HEK293 (cell line): ENCODE measurements around the gene FLNA.

ENCODE experiments used
- CTCF ChIA-PET: fragments of 350-600 bp; formaldehyde crosslinking; extraction: SDS; loops from one replicate; lab custom pipeline; 2021; ENCODE audit warnings: antibody characterized with exemption; lab: Yijun Ruan, JAX
- POLR2A ChIA-PET: fragments of 300-600 bp; formaldehyde crosslinking; extraction: SDS; loops from one replicate; lab custom pipeline; 2020; ENCODE audit warnings: antibody characterized with exemption, inconsistent platforms; lab: Yijun Ruan, JAX
- H3K27ac ChIP-seq: fragments of 200-500 bp; sonication (Bioruptor generic); 2 replicates; pipeline ENCODE4 v1.5.1; 2014; ENCODE audit warnings: low read depth, low read length, control low read depth, inconsistent platforms; ENCODE audit errors: extremely low read depth
- H3K36me3 ChIP-seq, 2 experiments: fragments of 200-500 bp in 1 of 2; sonication (Bioruptor generic) in 1 of 2; 1 replicate in 1 of 2; 2 replicates in 1 of 2; pipeline ENCODE4 v1.5.1; 2014 to 2017; ENCODE audit warnings: inconsistent platforms in 2 of 2, low read length in 2 of 2; ENCODE audit not compliant: control insufficient read depth in 2 of 2, insufficient read depth in 1 of 2
- H3K4me1 ChIP-seq: fragments of 200-500 bp; sonication (Bioruptor generic); 2 replicates; pipeline ENCODE4 v1.5.1; 2014; ENCODE audit warnings: mild to moderate bottlenecking, low read length, inconsistent platforms; ENCODE audit not compliant: control insufficient read depth, insufficient read depth
- H3K4me3 ChIP-seq: 2 replicates; pipeline ENCODE4 v1.5.1; 2011; ENCODE audit warnings: low read depth, mild to moderate bottlenecking, control low read depth, low read length, moderate library complexity
- H3K9me3 ChIP-seq: fragments of 200-500 bp; sonication (Bioruptor generic); 2 replicates; pipeline ENCODE4 v1.5.1; 2014; ENCODE audit warnings: low read depth, low read length, inconsistent platforms; ENCODE audit not compliant: control insufficient read depth, insufficient read depth
- GLIS1 ChIP-seq: fragments of 450-650 bp; formaldehyde crosslinking; IDR thresholded peaks from 2 replicates; pipeline ENCODE4 v1.5.1; 2016; ENCODE audit warnings: missing biosample characterization, missing genetic modification characterization
- GLIS2 ChIP-seq: fragments of 450-650 bp; formaldehyde crosslinking; IDR thresholded peaks from 2 replicates; pipeline ENCODE4 v1.5.1; 2016; ENCODE audit warnings: missing biosample characterization, missing genetic modification characterization
- MYNN ChIP-seq: fragments of 450-650 bp; formaldehyde crosslinking; IDR thresholded peaks from 2 replicates; pipeline ENCODE4 v1.5.1; 2016; ENCODE audit warnings: missing biosample characterization, missing genetic modification characterization, borderline replicate concordance
- SCRT2 ChIP-seq: fragments of 450-650 bp; formaldehyde crosslinking; IDR thresholded peaks from 2 replicates; pipeline ENCODE4 v1.5.1; 2016; ENCODE audit warnings: missing biosample characterization, missing genetic modification characterization
- SP3 ChIP-seq: fragments of 450-650 bp; formaldehyde crosslinking; IDR thresholded peaks from 2 replicates; pipeline ENCODE4 v1.5.1; 2016; ENCODE audit warnings: missing biosample characterization, missing genetic modification characterization
- ZBTB7A ChIP-seq: fragments of 450-650 bp; formaldehyde crosslinking; IDR thresholded peaks from 2 replicates; pipeline ENCODE4 v1.5.1; 2016; ENCODE audit warnings: low read depth, missing biosample characterization, missing genetic modification characterization
- ZNF24 ChIP-seq: fragments of 450-650 bp; formaldehyde crosslinking; IDR thresholded peaks from 2 replicates; pipeline ENCODE4 v1.5.1; 2016; ENCODE audit warnings: missing biosample characterization, missing genetic modification characterization
- ZNF266 ChIP-seq: fragments of 450-650 bp; formaldehyde crosslinking; IDR thresholded peaks from 2 replicates; pipeline ENCODE4 v1.5.1; 2016; ENCODE audit warnings: missing biosample characterization, missing genetic modification characterization, low read depth
- ZNF311 ChIP-seq: fragments of 450-650 bp; formaldehyde crosslinking; IDR thresholded peaks from 2 replicates; pipeline ENCODE4 v1.5.1; 2017; ENCODE audit warnings: missing biosample characterization, missing genetic modification characterization, borderline replicate concordance
- ZNF350 ChIP-seq: fragments of 450-650 bp; formaldehyde crosslinking; IDR thresholded peaks from 2 replicates; pipeline ENCODE4 v1.5.0; 2017; ENCODE audit warnings: missing biosample characterization, mild to moderate bottlenecking, missing genetic modification characterization
- ZNF366 ChIP-seq: fragments of 450-650 bp; formaldehyde crosslinking; conservative IDR thresholded peaks from 2 replicates; pipeline ENCODE4 v1.5.1; 2016; ENCODE audit warnings: missing biosample characterization, missing genetic modification characterization
- ZNF426 ChIP-seq: fragments of 450-650 bp; formaldehyde crosslinking; IDR thresholded peaks from 2 replicates; pipeline ENCODE4 v1.5.1; 2017; ENCODE audit warnings: missing biosample characterization, missing genetic modification characterization, mild to moderate bottlenecking, inconsistent platforms, moderate library complexity
- ZNF433 ChIP-seq: fragments of 450-650 bp; formaldehyde crosslinking; IDR thresholded peaks from 2 replicates; pipeline ENCODE4 v1.5.1; 2016; ENCODE audit warnings: missing biosample characterization, missing genetic modification characterization, low read depth
- ZNF549 ChIP-seq: fragments of 450-650 bp; IDR thresholded peaks from 2 replicates; pipeline ENCODE4 v1.5.1; 2018; ENCODE audit warnings: missing biosample characterization, missing genetic modification characterization, mild to moderate bottlenecking, inconsistent platforms, moderate library complexity
- ZNF629 ChIP-seq: fragments of 450-650 bp; formaldehyde crosslinking; IDR thresholded peaks from 2 replicates; pipeline ENCODE4 v1.5.1; 2017; ENCODE audit warnings: missing biosample characterization, missing genetic modification characterization
- ZNF677 ChIP-seq: fragments of 450-650 bp; IDR thresholded peaks from 2 replicates; pipeline ENCODE4 v1.5.0; 2018; ENCODE audit warnings: missing biosample characterization, mild to moderate bottlenecking, missing genetic modification characterization, moderate library complexity
- ZXDB ChIP-seq: fragments of 450-650 bp; formaldehyde crosslinking; IDR thresholded peaks from 2 replicates; pipeline ENCODE4 v1.5.1; 2016; ENCODE audit warnings: missing biosample characterization, missing genetic modification characterization
- TF ChIP-seq, protein P1 (sequence below): fragments of 450-650 bp; IDR thresholded peaks from 2 replicates; pipeline ENCODE4 v1.5.1; 2018; ENCODE audit warnings: missing biosample characterization, missing genetic modification characterization
- TF ChIP-seq, protein P2 (sequence below): fragments of 450-650 bp; formaldehyde crosslinking; IDR thresholded peaks from 2 replicates; pipeline ENCODE4 v1.5.1; 2016; ENCODE audit warnings: missing biosample characterization, missing genetic modification characterization
- TF ChIP-seq, protein P3 (sequence below): fragments of 450-650 bp; formaldehyde crosslinking; IDR thresholded peaks from 2 replicates; pipeline ENCODE4 v1.5.0; 2017; ENCODE audit warnings: missing biosample characterization, missing genetic modification characterization, borderline replicate concordance
- TF ChIP-seq, protein P4 (sequence below): fragments of 450-650 bp; formaldehyde crosslinking; IDR thresholded peaks from 2 replicates; pipeline ENCODE4 v1.5.1; 2017; ENCODE audit warnings: missing biosample characterization, missing genetic modification characterization

FLNA gene

DNA sequence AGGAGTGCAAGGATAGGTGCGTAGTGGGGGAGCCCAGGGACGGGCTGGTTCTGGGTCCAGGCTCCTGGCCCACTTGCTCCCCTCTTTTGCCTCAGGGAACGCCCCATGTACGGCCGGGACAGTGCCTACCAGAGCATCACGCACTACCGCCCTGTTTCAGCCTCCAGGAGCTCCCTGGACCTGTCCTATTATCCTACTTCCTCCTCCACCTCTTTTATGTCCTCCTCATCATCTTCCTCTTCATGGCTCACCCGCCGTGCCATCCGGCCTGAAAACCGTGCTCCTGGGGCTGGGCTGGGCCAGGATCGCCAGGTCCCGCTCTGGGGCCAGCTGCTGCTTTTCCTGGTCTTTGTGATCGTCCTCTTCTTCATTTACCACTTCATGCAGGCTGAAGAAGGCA lies 6.4 kb upstream of the FLNA start:
- ChIA-PET CTCF (no interaction called here), POLR2A (interaction anchor here (2.7 kb wide), 1 partner anchor 11 kb away, joined by 48 read pairs; no protein-coding TSS in a partner anchor)
- Histone ChIP-seq H3K4me3 (peak overlapping the region; percentile 73; the same call in 1 of the 2 replicates), H3K27ac (no peak overlapping the region), H3K36me3 (peaks cover 0 to 22% of the 10 kb centered on the region in 2 experiments; a peak in 2 of 3 replicates), H3K4me1 (0 out of 2 replicates have a peak, but pooled peaks cover 3% of the 10 kb centered on the region), H3K9me3 (no peaks in the 10 kb centered on the region)
- TF ChIP-seq ZNF426 (tag by site-specific recombination): no peak
- TF ChIP-seq, protein P1, sequence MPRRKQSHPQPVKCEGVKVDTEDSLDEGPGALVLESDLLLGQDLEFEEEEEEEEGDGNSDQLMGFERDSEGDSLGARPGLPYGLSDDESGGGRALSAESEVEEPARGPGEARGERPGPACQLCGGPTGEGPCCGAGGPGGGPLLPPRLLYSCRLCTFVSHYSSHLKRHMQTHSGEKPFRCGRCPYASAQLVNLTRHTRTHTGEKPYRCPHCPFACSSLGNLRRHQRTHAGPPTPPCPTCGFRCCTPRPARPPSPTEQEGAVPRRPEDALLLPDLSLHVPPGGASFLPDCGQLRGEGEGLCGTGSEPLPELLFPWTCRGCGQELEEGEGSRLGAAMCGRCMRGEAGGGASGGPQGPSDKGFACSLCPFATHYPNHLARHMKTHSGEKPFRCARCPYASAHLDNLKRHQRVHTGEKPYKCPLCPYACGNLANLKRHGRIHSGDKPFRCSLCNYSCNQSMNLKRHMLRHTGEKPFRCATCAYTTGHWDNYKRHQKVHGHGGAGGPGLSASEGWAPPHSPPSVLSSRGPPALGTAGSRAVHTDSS (tag by site-specific recombination): peak; percentile 82

DNA sequence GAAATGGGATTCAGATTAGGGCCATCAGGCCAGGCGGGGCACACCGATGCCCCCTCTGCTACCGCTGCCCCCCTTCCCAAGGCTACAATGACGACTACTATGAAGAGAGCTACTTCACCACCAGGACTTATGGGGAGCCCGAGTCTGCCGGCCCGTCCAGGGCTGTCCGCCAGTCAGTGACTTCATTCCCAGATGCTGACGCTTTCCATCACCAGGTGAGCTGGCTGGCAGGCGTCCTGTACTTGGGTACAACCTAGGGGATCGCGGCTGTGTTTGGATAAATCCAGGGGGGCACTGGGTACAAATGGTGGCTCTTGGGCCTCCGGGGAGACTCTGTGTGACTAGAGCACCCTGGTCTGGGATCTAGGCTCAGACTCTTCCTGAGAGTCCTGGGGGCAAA lies 5.7 kb upstream of the FLNA start:
- TF ChIP-seq GLIS1 (tag by site-specific recombination) (peak; percentile 50; the same call in 1 of the 2 replicates), ZXDB (tag by site-specific recombination) (no peak)
- TF ChIP-seq, protein P2, sequence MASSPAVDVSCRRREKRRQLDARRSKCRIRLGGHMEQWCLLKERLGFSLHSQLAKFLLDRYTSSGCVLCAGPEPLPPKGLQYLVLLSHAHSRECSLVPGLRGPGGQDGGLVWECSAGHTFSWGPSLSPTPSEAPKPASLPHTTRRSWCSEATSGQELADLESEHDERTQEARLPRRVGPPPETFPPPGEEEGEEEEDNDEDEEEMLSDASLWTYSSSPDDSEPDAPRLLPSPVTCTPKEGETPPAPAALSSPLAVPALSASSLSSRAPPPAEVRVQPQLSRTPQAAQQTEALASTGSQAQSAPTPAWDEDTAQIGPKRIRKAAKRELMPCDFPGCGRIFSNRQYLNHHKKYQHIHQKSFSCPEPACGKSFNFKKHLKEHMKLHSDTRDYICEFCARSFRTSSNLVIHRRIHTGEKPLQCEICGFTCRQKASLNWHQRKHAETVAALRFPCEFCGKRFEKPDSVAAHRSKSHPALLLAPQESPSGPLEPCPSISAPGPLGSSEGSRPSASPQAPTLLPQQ (tag by site-specific recombination): no peak
- TF ChIP-seq, all 188 proteins: peak for 1
- H3K27ac ChIP-seq: 0 out of 2 replicates have a peak overlapping the region, but pooled peaks have one; percentile 91
- POLR2A ChIA-PET: interaction anchor here (1.7 to 2.7 kb wide), 2 partner anchors 10 to 18 kb away, joined by 13 to 48 read pairs; partner anchors contain the start of gene RPL10
- no peaks in the 10 kb centered on the region for H3K9me3 ChIP-seq
- CTCF ChIA-PET: no interaction called here
- peak overlapping the region; percentile 73 for H3K4me3 ChIP-seq
- H3K4me1 ChIP-seq: 0 out of 2 replicates have a peak, but pooled peaks cover 3% of the 10 kb centered on the region
- peaks cover 0 to 22% of the 10 kb centered on the region in 2 experiments; a peak in 2 of 3 replicates for H3K36me3 ChIP-seq

DNA sequence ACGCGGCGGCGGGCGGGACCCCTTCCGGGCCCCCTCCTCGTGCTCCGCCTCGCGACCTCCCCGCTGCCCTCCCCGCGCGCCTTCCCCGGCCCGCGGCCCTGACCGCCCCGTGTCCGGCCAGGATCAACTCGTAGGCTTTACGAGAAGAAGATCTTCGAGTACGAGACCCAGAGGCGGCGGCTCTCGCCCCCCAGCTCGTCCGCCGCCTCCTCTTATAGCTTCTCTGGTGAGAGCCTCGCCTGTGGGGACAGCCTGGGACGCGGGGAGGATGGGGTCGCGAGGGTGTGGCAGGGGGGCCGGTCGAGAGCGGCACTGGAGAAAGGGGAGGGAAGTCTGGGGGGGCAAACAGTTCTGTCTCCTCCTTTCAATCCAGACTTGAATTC lies 5.1 kb upstream of the FLNA start:
- Histone ChIP-seq H3K27ac (peak overlapping the region; percentile 91), H3K9me3 (no peaks in the 10 kb centered on the region), H3K36me3 (peaks cover 0 to 22% of the 10 kb centered on the region in 2 experiments; a peak in 2 of 3 replicates), H3K4me3 (peak overlapping the region; percentile 73)
- CTCF ChIA-PET: no interaction called here
- TF ChIP-seq ZNF24 (tag by site-specific recombination) (no peak), ZBTB7A (tag by site-specific recombination) (no peak), ZNF629 (tag by site-specific recombination) (no peak), ZNF350 (tag by site-specific recombination) (no peak), ZNF366 (no peak), SCRT2 (tag by site-specific recombination) (no peak), ZNF433 (tag by site-specific recombination) (no peak), ZNF549 (tag by site-specific recombination) (no peak), GLIS2 (tag by site-specific recombination) (peak; percentile 40; the same call in 1 of the 2 replicates), ZNF677 (tag by site-specific recombination) (0 out of 2 replicates have a peak, but pooled peaks have one; percentile 16), SP3 (tag by site-specific recombination) (peak; percentile 16; the same call in 1 of the 2 replicates), MYNN (tag by site-specific recombination) (no peak), ZNF311 (tag by site-specific recombination) (no peak), ZNF266 (tag by site-specific recombination) (no peak)
- TF ChIP-seq, protein P3, sequence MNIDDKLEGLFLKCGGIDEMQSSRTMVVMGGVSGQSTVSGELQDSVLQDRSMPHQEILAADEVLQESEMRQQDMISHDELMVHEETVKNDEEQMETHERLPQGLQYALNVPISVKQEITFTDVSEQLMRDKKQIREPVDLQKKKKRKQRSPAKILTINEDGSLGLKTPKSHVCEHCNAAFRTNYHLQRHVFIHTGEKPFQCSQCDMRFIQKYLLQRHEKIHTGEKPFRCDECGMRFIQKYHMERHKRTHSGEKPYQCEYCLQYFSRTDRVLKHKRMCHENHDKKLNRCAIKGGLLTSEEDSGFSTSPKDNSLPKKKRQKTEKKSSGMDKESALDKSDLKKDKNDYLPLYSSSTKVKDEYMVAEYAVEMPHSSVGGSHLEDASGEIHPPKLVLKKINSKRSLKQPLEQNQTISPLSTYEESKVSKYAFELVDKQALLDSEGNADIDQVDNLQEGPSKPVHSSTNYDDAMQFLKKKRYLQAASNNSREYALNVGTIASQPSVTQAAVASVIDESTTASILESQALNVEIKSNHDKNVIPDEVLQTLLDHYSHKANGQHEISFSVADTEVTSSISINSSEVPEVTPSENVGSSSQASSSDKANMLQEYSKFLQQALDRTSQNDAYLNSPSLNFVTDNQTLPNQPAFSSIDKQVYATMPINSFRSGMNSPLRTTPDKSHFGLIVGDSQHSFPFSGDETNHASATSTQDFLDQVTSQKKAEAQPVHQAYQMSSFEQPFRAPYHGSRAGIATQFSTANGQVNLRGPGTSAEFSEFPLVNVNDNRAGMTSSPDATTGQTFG (tag by site-specific recombination): no peak
- TF ChIP-seq, protein P4, sequence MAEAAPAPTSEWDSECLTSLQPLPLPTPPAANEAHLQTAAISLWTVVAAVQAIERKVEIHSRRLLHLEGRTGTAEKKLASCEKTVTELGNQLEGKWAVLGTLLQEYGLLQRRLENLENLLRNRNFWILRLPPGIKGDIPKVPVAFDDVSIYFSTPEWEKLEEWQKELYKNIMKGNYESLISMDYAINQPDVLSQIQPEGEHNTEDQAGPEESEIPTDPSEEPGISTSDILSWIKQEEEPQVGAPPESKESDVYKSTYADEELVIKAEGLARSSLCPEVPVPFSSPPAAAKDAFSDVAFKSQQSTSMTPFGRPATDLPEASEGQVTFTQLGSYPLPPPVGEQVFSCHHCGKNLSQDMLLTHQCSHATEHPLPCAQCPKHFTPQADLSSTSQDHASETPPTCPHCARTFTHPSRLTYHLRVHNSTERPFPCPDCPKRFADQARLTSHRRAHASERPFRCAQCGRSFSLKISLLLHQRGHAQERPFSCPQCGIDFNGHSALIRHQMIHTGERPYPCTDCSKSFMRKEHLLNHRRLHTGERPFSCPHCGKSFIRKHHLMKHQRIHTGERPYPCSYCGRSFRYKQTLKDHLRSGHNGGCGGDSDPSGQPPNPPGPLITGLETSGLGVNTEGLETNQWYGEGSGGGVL (tag by site-specific recombination): peak; percentile 21; the same call in 1 of the 2 replicates
- TF ChIP-seq, all 188 proteins: peak for 4
- peaks cover 6% of the 10 kb centered on the region; the same call in 1 of the 2 replicates for H3K4me1 ChIP-seq
- POLR2A ChIA-PET: interaction anchor here (0.8 to 2.7 kb wide), 5 partner anchors 10 to 148 kb away, joined by 5 to 48 read pairs (median 7); partner anchors contain the start of gene RPL10
